Nephron (organoid): ENCODE data around the gene PJVK.
"Not testable (repeated sequence)": the region's sequence is repeated elsewhere in the genome, so short reads cannot be mapped to it uniquely, and the experiment has no call there.

ENCODE experiments used
- H3K27ac Mint-ChIP-seq, 3 experiments: 2 replicates each; pipeline ENCODE4 v1.8.0; 2020; ENCODE audit warnings: mixed read lengths in 3 of 3, mild to moderate bottlenecking in 2 of 3, moderate library complexity in 1 of 3
- H3K27me3 Mint-ChIP-seq: 2 replicates; pipeline ENCODE4 v1.8.0; 2021; ENCODE audit warnings: low read depth, mild to moderate bottlenecking, moderate library complexity, mixed read lengths
- H3K36me3 Mint-ChIP-seq: 2 replicates; pipeline ENCODE4 v1.8.0; 2020; ENCODE audit warnings: low read depth, mixed read lengths
- H3K4me1 Mint-ChIP-seq: 2 replicates; pipeline ENCODE4 v1.8.0; 2020; ENCODE audit warnings: mixed read lengths
- H3K4me3 Mint-ChIP-seq, 3 experiments: 2 replicates each; pipeline ENCODE4 v1.8.0; 2020; ENCODE audit warnings: mild to moderate bottlenecking in 3 of 3, mixed read lengths in 3 of 3, moderate library complexity in 2 of 3
- H3K9me3 Mint-ChIP-seq: 2 replicates; pipeline ENCODE4 v1.8.0; 2020; ENCODE audit warnings: mixed read lengths
- CTCF ChIP-seq, 3 experiments: fragments of 200-600 bp; sonication (generic); IDR thresholded peaks; one replicate each; pipeline ENCODE4 v1.5.0; 2021; ENCODE audit warnings: antibody characterized with exemption in 3 of 3; ENCODE audit not compliant: unreplicated experiment in 3 of 3

PJVK gene

GRCh38 chr2:178418426-178418825 lies 32.8 kb upstream of the PJVK start:
- H3K36me3 Mint-ChIP-seq, result peaks cover 20% of the 10 kb centered on the region
- peaks cover 40% of the 10 kb centered on the region for H3K4me1 Mint-ChIP-seq
- no peaks in the 10 kb centered on the region for H3K9me3 Mint-ChIP-seq
- no peaks in the 10 kb centered on the region for H3K27me3 Mint-ChIP-seq
- no peak for TF ChIP-seq CTCF (IDR thresholded peaks at IDR 0.05; ENCODE audit: unreplicated experiment in 3 of 3)
- no peak overlapping the region for H3K27ac Mint-ChIP-seq
- no peak overlapping the region for H3K4me3 Mint-ChIP-seq

- H3K9me3 Mint-ChIP-seq, result peaks cover 4% of the 10 kb centered on the region
- no peaks in the 10 kb centered on the region for H3K27me3 Mint-ChIP-seq
- H3K4me3 Mint-ChIP-seq, result no peak overlapping the region
- peak; percentile 41 to 45 (median 41) for TF ChIP-seq CTCF (IDR thresholded peaks at IDR 0.05; ENCODE audit: unreplicated experiment in 3 of 3)
- no peak overlapping the region for H3K27ac Mint-ChIP-seq
- peaks cover 40% of the 10 kb centered on the region for H3K4me1 Mint-ChIP-seq
- H3K36me3 Mint-ChIP-seq, result peaks cover 26% of the 10 kb centered on the region
Observed at GRCh38 chr2:178419123-178419522, 32.1 kb upstream of the PJVK start.

- Mint-ChIP-seq H3K36me3 (peaks cover 40% of the 10 kb centered on the region), H3K4me3 (no peak overlapping the region), H3K27me3 (no peaks in the 10 kb centered on the region), H3K27ac (peak overlapping the region in 2 of 3 experiments; percentile 25 to 28), H3K4me1 (peaks cover 30% of the 10 kb centered on the region), H3K9me3 (peaks cover 12% of the 10 kb centered on the region)
- no peak for TF ChIP-seq CTCF (IDR thresholded peaks at IDR 0.05; ENCODE audit: unreplicated experiment in 3 of 3)
Observed at GRCh38 chr2:178420463-178420999, 30.6 kb upstream of the PJVK start.

- H3K27ac Mint-ChIP-seq, result no peak overlapping the region
- H3K36me3 Mint-ChIP-seq, result peaks cover 56% of the 10 kb centered on the region
- no peak for TF ChIP-seq CTCF (IDR thresholded peaks at IDR 0.05; ENCODE audit: unreplicated experiment in 3 of 3)
- H3K9me3 Mint-ChIP-seq, result peaks cover 22% of the 10 kb centered on the region
- H3K27me3 Mint-ChIP-seq, result no peaks in the 10 kb centered on the region
- no peak overlapping the region for H3K4me3 Mint-ChIP-seq
- peaks cover 20% of the 10 kb centered on the region for H3K4me1 Mint-ChIP-seq
Observed at GRCh38 chr2:178422097-178422496, 29.1 kb upstream of the PJVK start.

- not testable (repeated sequence) for H3K27me3 Mint-ChIP-seq, H3K4me3 Mint-ChIP-seq, H3K27ac Mint-ChIP-seq
- H3K9me3 Mint-ChIP-seq, result peaks cover 23% of the 10 kb centered on the region
- peaks cover 20% of the 10 kb centered on the region for H3K4me1 Mint-ChIP-seq
- H3K36me3 Mint-ChIP-seq, result peaks cover 67% of the 10 kb centered on the region
Observed at GRCh38 chr2:178423746-178424145, 27.4 kb upstream of the PJVK start.

GRCh38 chr2:178425255-178425827 lies 25.8 kb upstream of the PJVK start:
- TF ChIP-seq CTCF (IDR thresholded peaks at IDR 0.05; ENCODE audit: unreplicated experiment in 3 of 3), result no peak
- Mint-ChIP-seq H3K9me3 (peaks cover 23% of the 10 kb centered on the region), H3K27me3 (no peaks in the 10 kb centered on the region), H3K27ac (no peak overlapping the region), H3K4me1 (peaks cover 6% of the 10 kb centered on the region), H3K36me3 (peaks cover 80% of the 10 kb centered on the region), H3K4me3 (no peak overlapping the region)
